ENCODE data around the gene BCLAF1.
A peak's percentile ranks its signal among the peaks of the same experiment; 100 is the strongest.

BCLAF1 gene

GRCh38 chr6:136303516-136303915, 13.9 kb upstream of the BCLAF1 start:
- no peak for DNase-seq (ENCODE audit: extremely low read depth, low read depth)
- no peak for TF ChIP-seq CTCF (IDR thresholded peaks at IDR 0.05; ENCODE audit: low read depth, low read length, missing control alignments)
- no peak overlapping the region for H3K4me3 ChIP-seq (replicated peaks; ENCODE audit: low read depth, low read length)

GRCh38 chr6:136294621-136295020, 5.0 kb upstream of the BCLAF1 start:
- DNase-seq (ENCODE audit: extremely low read depth, low read depth) = no peak
- no peak for TF ChIP-seq CTCF (IDR thresholded peaks at IDR 0.05; ENCODE audit: low read depth, low read length, missing control alignments)
- H3K4me3 ChIP-seq (replicated peaks; ENCODE audit: low read depth, low read length) = no peak overlapping the region

GRCh38 chr6:136290410-136291010, 864 bp upstream of the BCLAF1 start:
- TF ChIP-seq CTCF (IDR thresholded peaks at IDR 0.05; ENCODE audit: low read depth, low read length, missing control alignments) = no peak
- peak overlapping the region; percentile 99 for H3K4me3 ChIP-seq (replicated peaks; ENCODE audit: low read depth, low read length)
- peak; percentile 20 for DNase-seq (ENCODE audit: extremely low read depth, low read depth)

- H3K4me3 ChIP-seq (replicated peaks; ENCODE audit: low read depth, low read length) = peak overlapping the region; percentile 99
- TF ChIP-seq CTCF (IDR thresholded peaks at IDR 0.05; ENCODE audit: low read depth, low read length, missing control alignments) = no peak
- peak; percentile 52 for DNase-seq (ENCODE audit: extremely low read depth, low read depth)
Observed at GRCh38 chr6:136289327-136289578, 393 bp downstream of the BCLAF1 start.

GRCh38 chr6:136288566-136289326, 900 bp downstream of the BCLAF1 start:
- H3K4me3 ChIP-seq (replicated peaks; ENCODE audit: low read depth, low read length) = peak overlapping the region; percentile 99
- DNase-seq (ENCODE audit: extremely low read depth, low read depth) = peak; percentile 44
- no peak for TF ChIP-seq CTCF (IDR thresholded peaks at IDR 0.05; ENCODE audit: low read depth, low read length, missing control alignments)

- no peak for TF ChIP-seq CTCF (IDR thresholded peaks at IDR 0.05; ENCODE audit: low read depth, low read length, missing control alignments)
Observed at GRCh38 chr6:136284909-136285308, 4.7 kb downstream of the BCLAF1 start.

More at GRCh38 chr6:136284909-136285308, 4.7 kb downstream of the BCLAF1 start:
- DNase-seq (ENCODE audit: extremely low read depth, low read depth) = peak; percentile 3
- H3K4me3 ChIP-seq (replicated peaks; ENCODE audit: low read depth, low read length) = peak overlapping the region; percentile 12; the same call in 1 of the 2 replicates

Measured in HFF-Myc (cell line).